Measurements from ENCODE around the gene SCFD1.
"Not testable (repeated sequence)": the region's sequence is repeated elsewhere in the genome, so short reads cannot be mapped to it uniquely, and the experiment has no call there.

Gene SCFD1

DNA sequence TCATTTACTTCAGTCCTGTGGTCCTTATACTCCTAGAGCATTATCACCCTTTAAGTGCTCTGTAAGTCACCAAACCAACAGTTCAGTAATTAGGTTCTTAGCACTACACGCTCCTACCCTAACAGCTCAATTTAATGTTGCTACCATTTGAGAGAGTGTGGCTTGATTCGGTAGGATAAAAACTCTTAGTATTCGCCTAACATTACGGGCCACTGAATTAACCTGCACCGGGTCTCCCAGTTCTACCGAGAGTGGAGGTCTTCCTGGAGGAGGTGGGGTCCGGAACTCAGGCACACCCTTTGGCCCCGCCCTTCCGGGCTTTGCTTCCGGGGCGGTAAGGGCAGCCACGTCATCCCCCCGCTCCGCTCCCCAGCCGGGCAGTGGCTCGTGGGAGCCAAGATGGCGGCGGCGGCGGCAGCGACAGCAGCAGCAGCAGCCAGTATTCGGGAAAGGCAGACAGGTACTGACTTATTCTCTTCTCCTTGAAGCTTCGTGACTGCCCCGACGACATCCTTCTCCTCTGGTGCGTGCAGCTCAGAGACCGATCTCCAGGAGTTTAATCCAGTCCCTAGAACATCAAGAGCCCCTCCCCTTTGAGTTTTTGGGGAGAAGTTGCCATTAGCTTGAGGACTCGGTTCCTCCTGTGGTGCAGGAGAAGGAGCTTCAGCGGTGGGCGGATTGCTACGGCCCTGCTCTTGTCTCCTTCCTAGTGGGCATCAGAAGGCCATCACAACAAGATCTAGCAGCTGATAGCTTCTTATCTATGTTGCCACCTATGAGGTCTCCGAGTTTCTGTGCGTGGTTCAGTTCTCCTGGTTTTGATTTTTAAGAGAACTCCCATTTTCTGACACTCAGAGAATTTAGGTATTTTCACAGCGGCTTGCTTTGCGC lies at the start of gene SCFD1:
Gene SCFD1 (plus strand): TSS at position 380 of the 891 bp plus-strand sequence. CDS start 20 bp downstream, at position 400.
- POLR2A ChIA-PET = interaction anchor here (0.9 kb wide), 1 partner anchor 11 kb away, joined by 3 read pairs; no protein-coding TSS in a partner anchor
- TF ChIP-seq, protein P1, sequence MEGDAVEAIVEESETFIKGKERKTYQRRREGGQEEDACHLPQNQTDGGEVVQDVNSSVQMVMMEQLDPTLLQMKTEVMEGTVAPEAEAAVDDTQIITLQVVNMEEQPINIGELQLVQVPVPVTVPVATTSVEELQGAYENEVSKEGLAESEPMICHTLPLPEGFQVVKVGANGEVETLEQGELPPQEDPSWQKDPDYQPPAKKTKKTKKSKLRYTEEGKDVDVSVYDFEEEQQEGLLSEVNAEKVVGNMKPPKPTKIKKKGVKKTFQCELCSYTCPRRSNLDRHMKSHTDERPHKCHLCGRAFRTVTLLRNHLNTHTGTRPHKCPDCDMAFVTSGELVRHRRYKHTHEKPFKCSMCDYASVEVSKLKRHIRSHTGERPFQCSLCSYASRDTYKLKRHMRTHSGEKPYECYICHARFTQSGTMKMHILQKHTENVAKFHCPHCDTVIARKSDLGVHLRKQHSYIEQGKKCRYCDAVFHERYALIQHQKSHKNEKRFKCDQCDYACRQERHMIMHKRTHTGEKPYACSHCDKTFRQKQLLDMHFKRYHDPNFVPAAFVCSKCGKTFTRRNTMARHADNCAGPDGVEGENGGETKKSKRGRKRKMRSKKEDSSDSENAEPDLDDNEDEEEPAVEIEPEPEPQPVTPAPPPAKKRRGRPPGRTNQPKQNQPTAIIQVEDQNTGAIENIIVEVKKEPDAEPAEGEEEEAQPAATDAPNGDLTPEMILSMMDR (IDR thresholded peaks at IDR 0.05; ENCODE audit: control extremely low read depth, extremely low read depth, low read depth, missing control alignments) = no peak
- CTCF ChIA-PET = interaction anchor here (1.0 to 1.7 kb wide), 5 partner anchors 8 to 404 kb away, joined by 3 to 4 read pairs (median 4); partner anchors contain the start of genes COCH and STRN3
- DNase-seq (ENCODE audit: extremely low spot score) = peak; percentile 91

DNA sequence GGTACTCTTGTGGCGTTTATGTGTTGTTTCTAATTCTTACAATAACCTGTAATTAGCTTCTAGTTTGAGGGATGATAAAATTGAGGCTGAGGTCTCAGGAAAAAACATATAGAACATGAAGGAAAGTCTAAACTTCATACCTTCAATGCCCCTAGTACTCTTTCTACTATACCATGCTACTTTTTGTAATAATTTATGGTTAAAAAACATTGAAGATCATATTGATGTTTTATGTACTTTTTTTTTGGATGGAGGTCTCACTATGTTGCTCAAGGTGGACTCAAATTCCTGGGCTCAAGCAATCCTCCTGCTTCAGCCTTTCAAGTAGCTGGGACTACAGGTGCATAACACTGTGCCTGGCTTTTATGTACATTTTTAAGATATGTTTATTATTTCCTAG lies 49.3 kb upstream of the SCFD1 start:
- ChIA-PET POLR2A (no interaction called here), CTCF (interaction anchor here (1.6 kb wide), 1 partner anchor 9 kb away, joined by 5 read pairs; no protein-coding TSS in a partner anchor)
- TF ChIP-seq, protein P1 (IDR thresholded peaks at IDR 0.05; ENCODE audit: control extremely low read depth, extremely low read depth, low read depth, missing control alignments) = no peak
- no peak for DNase-seq (ENCODE audit: extremely low spot score)

DNA sequence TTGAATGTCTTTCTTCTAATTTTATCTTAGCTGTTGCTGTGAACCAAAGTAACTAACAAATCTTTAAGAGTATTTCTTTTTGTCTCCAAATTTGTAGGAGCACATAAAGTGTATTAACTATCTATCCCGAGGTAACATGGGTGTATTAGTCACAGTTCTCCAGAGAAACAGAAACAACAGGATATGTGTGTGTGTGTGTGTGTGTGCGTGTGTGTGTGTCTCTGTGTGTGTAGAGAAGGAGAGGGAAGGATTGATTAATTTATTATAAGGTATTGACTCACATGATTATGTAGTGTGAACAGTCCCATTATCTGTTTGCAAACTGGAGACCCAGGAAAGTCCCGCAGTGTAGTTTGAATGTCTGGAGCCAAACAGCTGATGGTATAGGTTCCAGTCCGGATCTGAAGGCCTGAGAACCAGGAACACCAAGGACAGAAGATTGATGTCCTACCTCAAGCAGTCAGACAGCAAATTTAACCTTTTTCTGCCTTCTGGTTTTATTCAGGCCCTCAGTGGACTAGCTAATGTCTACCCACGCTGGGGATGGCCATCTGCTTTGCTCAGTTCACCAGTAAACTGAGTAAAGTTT lies 48.8 kb upstream of the SCFD1 start:
- POLR2A ChIA-PET = no interaction called here
- CTCF ChIA-PET = interaction anchor here (1.6 kb wide), 1 partner anchor 10 kb away, joined by 5 read pairs; no protein-coding TSS in a partner anchor
- TF ChIP-seq, protein P1 (IDR thresholded peaks at IDR 0.05; ENCODE audit: control extremely low read depth, extremely low read depth, low read depth, missing control alignments) = no peak

DNA sequence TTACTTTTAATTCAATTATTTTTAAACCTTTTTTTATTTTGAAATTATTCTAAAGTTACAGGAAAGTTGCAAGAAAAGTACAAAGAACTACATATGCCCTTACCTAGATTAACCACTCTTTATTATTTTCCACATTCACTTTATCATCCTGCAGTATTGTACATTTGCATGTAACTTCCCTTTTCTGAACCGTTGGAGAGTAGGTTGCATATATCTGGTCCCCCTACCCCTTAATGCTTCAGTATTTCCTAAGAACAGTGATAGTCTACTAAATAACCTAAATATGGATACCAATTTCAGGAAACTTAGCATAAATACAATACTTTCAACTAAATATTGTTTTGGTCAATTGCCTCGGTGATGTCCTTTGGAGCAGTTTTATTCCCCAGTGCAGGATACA lies 48.2 kb upstream of the SCFD1 start:
- TF ChIP-seq, protein P1 (IDR thresholded peaks at IDR 0.05; ENCODE audit: control extremely low read depth, extremely low read depth, low read depth, missing control alignments) = no peak
- DNase-seq (ENCODE audit: extremely low spot score) = no peak
- ChIA-PET CTCF (no interaction called here), POLR2A (no interaction called here)

More for the DNA sequence above, 48.8 kb upstream of the SCFD1 start:
- no peak for DNase-seq (ENCODE audit: extremely low spot score)

- POLR2A ChIA-PET; CTCF ChIA-PET; DNase-seq (ENCODE audit: extremely low spot score): not testable (repeated sequence)
These were observed 47.3 kb upstream of the SCFD1 start for GRCh38 chr14:30574777-30575176.

DNA sequence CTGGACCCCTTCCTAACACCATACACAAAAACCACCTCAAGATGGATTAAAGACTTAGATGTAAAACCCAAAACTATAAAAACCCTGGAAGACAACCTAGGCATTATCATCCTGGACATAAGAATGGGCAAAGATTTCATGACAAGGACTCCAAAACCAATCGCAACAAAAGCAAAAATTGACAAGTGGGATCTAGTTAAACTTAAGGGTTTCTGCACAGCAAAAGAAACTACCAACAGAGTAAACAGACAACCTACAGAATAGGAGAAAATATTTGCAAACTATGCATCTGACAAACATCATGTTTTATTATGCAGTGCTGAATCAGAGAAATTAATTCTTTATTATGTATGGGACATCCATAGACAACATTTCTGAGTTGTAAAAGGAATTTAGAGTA lies 45.8 kb upstream of the SCFD1 start:
- POLR2A ChIA-PET; DNase-seq (ENCODE audit: extremely low spot score); CTCF ChIA-PET: not testable (repeated sequence)

GRCh38 chr14:30580616-30581282 lies 41.4 kb upstream of the SCFD1 start:
- no peak for DNase-seq (ENCODE audit: extremely low spot score)
- ChIA-PET CTCF (no interaction called here), POLR2A (no interaction called here)
- TF ChIP-seq, protein P1 (IDR thresholded peaks at IDR 0.05; ENCODE audit: control extremely low read depth, extremely low read depth, low read depth, missing control alignments) = no peak
